CD1c-positive myeloid dendritic cell (primary cell): ENCODE results near the gene RTP2.
"Not testable (repeated sequence)": the region's sequence is repeated elsewhere in the genome, so short reads cannot be mapped to it uniquely, and the experiment has no call there.

Experiments
- DNase-seq: peaks from one replicate; pipeline ENCODE4 v3.0.0-alpha.2; 2016; ENCODE audit errors: extremely low spot score

RTP2 gene

GRCh38 chr3:187713504-187713903 is 11.1 kb upstream of the RTP2 start:
- peak; percentile 26 for DNase-seq

GRCh38 chr3:187709155-187709554 is 6.8 kb upstream of the RTP2 start:
- no peak for DNase-seq

- no peak for DNase-seq
Measured at GRCh38 chr3:187708696-187709095, 6.3 kb upstream of the RTP2 start.

- DNase-seq = peak; percentile 57
Measured at GRCh38 chr3:187706971-187707370, 4.6 kb upstream of the RTP2 start.

- DNase-seq = no peak
Measured at GRCh38 chr3:187705164-187705563, 2.8 kb upstream of the RTP2 start.

GRCh38 chr3:187700249-187700648 is 2.1 kb downstream of the RTP2 start:
- no peak for DNase-seq

- DNase-seq = no peak
Measured at GRCh38 chr3:187698499-187699399, 3.6 kb downstream of the RTP2 start.

GRCh38 chr3:187696021-187696420 is 6.3 kb downstream of the RTP2 start:
- no peak for DNase-seq

- no peak for DNase-seq
Measured at GRCh38 chr3:187695449-187695848, 6.9 kb downstream of the RTP2 start.

- no peak for DNase-seq
Measured at GRCh38 chr3:187694801-187695200, 7.6 kb downstream of the RTP2 start.

- DNase-seq = no peak
Measured at GRCh38 chr3:187693431-187693830, 8.9 kb downstream of the RTP2 start.

GRCh38 chr3:187689984-187690383 is 12.4 kb downstream of the RTP2 start:
- DNase-seq = no peak

GRCh38 chr3:187686621-187687273 is 15.6 kb downstream of the RTP2 start:
- no peak for DNase-seq

GRCh38 chr3:187685948-187686347 is 16.4 kb downstream of the RTP2 start:
- no peak for DNase-seq

- DNase-seq = no peak
Measured at GRCh38 chr3:187684880-187685279, 17.5 kb downstream of the RTP2 start.

GRCh38 chr3:187684444-187684843 is 17.9 kb downstream of the RTP2 start:
- DNase-seq = no peak

GRCh38 chr3:187681756-187682155 is 20.6 kb downstream of the RTP2 start:
- not testable (repeated sequence) for DNase-seq

- DNase-seq = peak; percentile 71
Measured at GRCh38 chr3:187679638-187680396, 22.5 kb downstream of the RTP2 start.

GRCh38 chr3:187678726-187679268 is 23.6 kb downstream of the RTP2 start:
- DNase-seq = peak; percentile 61

GRCh38 chr3:187677604-187678003 is 24.8 kb downstream of the RTP2 start:
- DNase-seq = no peak

GRCh38 chr3:187673012-187673411 is 29.3 kb downstream of the RTP2 start:
- no peak for DNase-seq
